ENCODE results near the gene CDKN1B. TPM values are rescaled to one million over a fixed set of nuclear protein-coding genes. Genes with fewer than 3 reads are reported as not detected.

Gene CDKN1B
- total RNA-seq, 4 donors from 2014 or later, result 43.6 to 76.4 (median 56.6) TPM

DNA sequence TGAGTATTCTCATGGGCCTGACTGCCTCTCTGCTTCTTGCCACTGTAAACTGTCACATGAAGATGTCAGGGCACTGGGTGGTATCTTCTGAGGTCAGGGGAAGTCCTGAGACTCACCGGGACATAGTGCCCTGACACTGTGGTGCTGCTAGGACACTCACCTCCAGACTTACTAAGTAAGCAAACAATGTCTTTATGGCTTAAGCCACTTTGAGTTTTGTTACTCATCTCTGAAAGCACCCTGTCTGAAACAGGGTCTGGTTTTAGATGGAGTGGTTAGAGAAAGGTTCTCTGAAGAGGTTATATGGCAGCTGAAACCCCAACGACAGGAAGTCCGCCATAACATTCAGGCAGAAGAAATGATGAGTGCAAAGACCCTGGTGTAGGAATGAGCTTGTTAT, 43.9 kb upstream of the CDKN1B start:
- H3K9me3 ChIP-seq, result no peaks in the 10 kb centered on the region
- intact Hi-C loops (cut with DNase I; ENCODE audit: low total_unique reads), result no loop called here
- H3K27me3 ChIP-seq, result no peaks in the 10 kb centered on the region
- no peak for ATAC-seq
- no peaks in the 10 kb centered on the region for H3K4me1 ChIP-seq
- no peak overlapping the region for H3K4me3 ChIP-seq
- TF ChIP-seq POLR2A (IDR thresholded peaks at IDR 0.05), result no peak
- TF ChIP-seq, protein P1, sequence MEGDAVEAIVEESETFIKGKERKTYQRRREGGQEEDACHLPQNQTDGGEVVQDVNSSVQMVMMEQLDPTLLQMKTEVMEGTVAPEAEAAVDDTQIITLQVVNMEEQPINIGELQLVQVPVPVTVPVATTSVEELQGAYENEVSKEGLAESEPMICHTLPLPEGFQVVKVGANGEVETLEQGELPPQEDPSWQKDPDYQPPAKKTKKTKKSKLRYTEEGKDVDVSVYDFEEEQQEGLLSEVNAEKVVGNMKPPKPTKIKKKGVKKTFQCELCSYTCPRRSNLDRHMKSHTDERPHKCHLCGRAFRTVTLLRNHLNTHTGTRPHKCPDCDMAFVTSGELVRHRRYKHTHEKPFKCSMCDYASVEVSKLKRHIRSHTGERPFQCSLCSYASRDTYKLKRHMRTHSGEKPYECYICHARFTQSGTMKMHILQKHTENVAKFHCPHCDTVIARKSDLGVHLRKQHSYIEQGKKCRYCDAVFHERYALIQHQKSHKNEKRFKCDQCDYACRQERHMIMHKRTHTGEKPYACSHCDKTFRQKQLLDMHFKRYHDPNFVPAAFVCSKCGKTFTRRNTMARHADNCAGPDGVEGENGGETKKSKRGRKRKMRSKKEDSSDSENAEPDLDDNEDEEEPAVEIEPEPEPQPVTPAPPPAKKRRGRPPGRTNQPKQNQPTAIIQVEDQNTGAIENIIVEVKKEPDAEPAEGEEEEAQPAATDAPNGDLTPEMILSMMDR (IDR thresholded peaks at IDR 0.05 in 4 of 5, conservative IDR thresholded peaks at IDR 0.05 in 1 of 5), result no peak
- no peak overlapping the region for H3K27ac ChIP-seq
- DNase-seq, result no peak
- in situ Hi-C loops (cut with MboI; ENCODE audit: low sequenced_read_pairs in 4 of 4), result no loop called here
- H3K36me3 ChIP-seq, result no peaks in the 10 kb centered on the region

DNA sequence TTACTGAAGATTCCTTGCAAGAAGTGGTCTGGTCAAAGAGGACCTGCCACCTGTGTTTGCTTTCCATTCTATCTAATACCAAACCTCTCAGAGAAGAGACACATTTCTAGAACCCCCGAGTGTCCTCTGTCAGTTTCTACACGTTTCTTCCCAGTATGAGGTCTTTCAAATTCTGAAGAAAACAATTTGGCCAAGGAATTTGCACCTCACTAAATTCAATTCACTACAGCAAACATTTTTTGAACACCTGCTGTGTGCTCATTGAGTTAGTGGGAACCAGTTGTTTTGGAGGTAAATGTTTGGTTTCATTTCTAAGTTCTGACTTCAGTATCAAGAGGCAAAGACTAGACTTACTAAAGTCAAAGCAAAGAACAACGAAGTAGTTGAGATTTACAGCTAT, 40.6 kb upstream of the CDKN1B start:
- Histone ChIP-seq H3K4me1 (no peaks in the 10 kb centered on the region), H3K27ac (no peak overlapping the region), H3K36me3 (no peaks in the 10 kb centered on the region), H3K4me3 (no peak overlapping the region), H3K9me3 (no peaks in the 10 kb centered on the region), H3K27me3 (no peaks in the 10 kb centered on the region)
- DNase-seq (no peak), ATAC-seq (no peak)
- no peak for TF ChIP-seq POLR2A (IDR thresholded peaks at IDR 0.05)
- TF ChIP-seq, protein P1 (IDR thresholded peaks at IDR 0.05 in 4 of 5, conservative IDR thresholded peaks at IDR 0.05 in 1 of 5), result no peak
- intact Hi-C loops (cut with DNase I; ENCODE audit: low total_unique reads), result no loop called here
- in situ Hi-C loops (cut with MboI; ENCODE audit: low sequenced_read_pairs in 4 of 4), result no loop called here

DNA sequence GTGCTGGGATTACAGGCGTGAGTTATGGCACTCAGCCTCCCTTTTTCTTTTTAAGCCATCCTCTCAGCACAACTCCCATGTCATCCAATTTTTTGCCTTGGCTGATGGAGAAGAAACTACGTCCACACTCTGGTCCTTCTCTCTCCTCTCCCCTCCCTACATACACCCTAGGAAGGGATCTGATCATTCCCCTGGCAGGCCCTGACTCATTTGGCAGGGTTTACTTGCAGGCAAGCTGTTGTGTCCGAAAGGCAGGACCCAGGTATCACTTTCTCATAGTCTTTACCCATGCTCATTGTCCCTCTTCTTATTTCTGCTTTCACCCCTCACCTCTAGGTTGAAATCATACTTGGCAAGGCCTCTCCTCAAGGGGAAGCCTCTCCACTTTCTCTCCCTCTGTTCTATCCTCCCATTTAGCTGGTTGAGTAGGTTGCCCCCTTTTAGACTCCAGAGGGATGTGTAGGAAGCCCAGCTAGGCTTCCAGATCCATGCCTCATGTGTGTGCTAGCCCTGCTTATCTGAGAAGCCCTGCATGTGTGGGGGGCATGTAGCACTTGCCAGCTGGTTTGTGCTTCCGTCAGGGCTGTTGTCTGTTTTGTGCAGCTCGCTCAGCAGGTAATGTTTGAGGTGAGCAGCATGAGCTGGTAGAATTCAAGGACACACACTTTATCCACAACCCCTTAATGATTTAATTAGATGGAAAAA, 36.0 kb upstream of the CDKN1B start:
- Histone ChIP-seq H3K9me3 (no peaks in the 10 kb centered on the region), H3K36me3 (no peaks in the 10 kb centered on the region), H3K4me1 (peaks cover 0 to 6% of the 10 kb centered on the region in 2 donors), H3K4me3 (no peak overlapping the region), H3K27me3 (no peaks in the 10 kb centered on the region), H3K27ac (no peak overlapping the region)
- in situ Hi-C loops (cut with MboI; ENCODE audit: low sequenced_read_pairs in 4 of 4), result no loop called here
- no peak for DNase-seq
- intact Hi-C loops (cut with DNase I; ENCODE audit: low total_unique reads), result no loop called here
- TF ChIP-seq POLR2A (IDR thresholded peaks at IDR 0.05), result no peak
- TF ChIP-seq, protein P1 (IDR thresholded peaks at IDR 0.05 in 4 of 5, conservative IDR thresholded peaks at IDR 0.05 in 1 of 5), result no peak
- no peak for ATAC-seq

DNA sequence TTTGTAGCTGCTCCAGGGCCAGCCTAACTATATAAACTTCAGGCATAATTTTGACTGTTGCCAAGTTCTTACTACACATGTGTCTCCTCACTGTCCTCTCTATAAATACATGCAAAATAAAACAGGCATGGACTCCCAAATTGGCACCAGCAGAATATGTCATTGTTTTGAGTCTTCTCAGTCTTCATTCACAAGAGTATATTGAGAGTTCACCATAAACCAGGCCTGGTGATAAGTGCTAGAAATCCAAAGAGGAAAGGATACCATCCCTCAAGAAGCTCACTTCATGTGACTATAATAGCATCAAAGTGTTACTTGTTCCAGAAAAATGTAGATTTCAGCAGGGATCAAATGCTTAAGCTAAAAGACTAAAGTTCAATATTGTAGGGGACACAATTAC, 34.9 kb upstream of the CDKN1B start:
- no peak overlapping the region for H3K27ac ChIP-seq
- peaks cover 0 to 6% of the 10 kb centered on the region in 2 donors for H3K4me1 ChIP-seq
- in situ Hi-C loops (cut with MboI; ENCODE audit: low sequenced_read_pairs in 4 of 4), result no loop called here
- no peak for DNase-seq
- no peak overlapping the region for H3K4me3 ChIP-seq
- H3K9me3 ChIP-seq, result no peaks in the 10 kb centered on the region
- ATAC-seq, result no peak
- no peaks in the 10 kb centered on the region for H3K36me3 ChIP-seq
- intact Hi-C loops (cut with DNase I; ENCODE audit: low total_unique reads), result no loop called here
- H3K27me3 ChIP-seq, result no peaks in the 10 kb centered on the region
- TF ChIP-seq, protein P1 (IDR thresholded peaks at IDR 0.05 in 4 of 5, conservative IDR thresholded peaks at IDR 0.05 in 1 of 5), result no peak
- no peak for TF ChIP-seq POLR2A (IDR thresholded peaks at IDR 0.05)
